ENCODE results near the gene TSPAN4. TPM values are rescaled to one million over a fixed set of nuclear protein-coding genes. Genes with fewer than 3 reads are reported as not detected.

Gene TSPAN4
- total RNA-seq, 4 donors from 2014 or later, result 14.4 to 34.8 (median 21.5) TPM

GRCh38 chr11:836700-837099 lies 6.0 kb upstream of the TSPAN4 start:
- intact Hi-C loops (cut with DNase I; ENCODE audit: low total_unique reads), result no loop called here
- DNase-seq (no peak), ATAC-seq (no peak)
- TF ChIP-seq POLR2A (IDR thresholded peaks at IDR 0.05), result no peak
- no peak for TF ChIP-seq CTCF (IDR thresholded peaks at IDR 0.05 in 4 of 5, conservative IDR thresholded peaks at IDR 0.05 in 1 of 5)
- Histone ChIP-seq H3K36me3 (peaks cover 0 to 45% of the 10 kb centered on the region in 2 donors), H3K4me3 (no peak overlapping the region), H3K9me3 (no peaks in the 10 kb centered on the region), H3K27me3 (no peaks in the 10 kb centered on the region), H3K27ac (peak overlapping the region in 3 of 4 donors; percentile 3 to 97 (median 92)), H3K4me1 (peaks cover 33 to 43% of the 10 kb centered on the region in 2 donors)
- in situ Hi-C loops (cut with MboI; ENCODE audit: low sequenced_read_pairs in 4 of 4), result no loop called here

GRCh38 chr11:837189-837989 lies 5.3 kb upstream of the TSPAN4 start:
- intact Hi-C loops (cut with DNase I; ENCODE audit: low total_unique reads), result no loop called here
- in situ Hi-C loops (cut with MboI; ENCODE audit: low sequenced_read_pairs in 4 of 4), result no loop called here
- H3K9me3 ChIP-seq, result no peaks in the 10 kb centered on the region
- H3K36me3 ChIP-seq, result peaks cover 0 to 45% of the 10 kb centered on the region in 2 donors
- H3K27ac ChIP-seq, result peak overlapping the region in 3 of 4 donors; percentile 3 to 97 (median 92)
- H3K4me1 ChIP-seq, result peaks cover 34 to 42% of the 10 kb centered on the region in 2 donors
- TF ChIP-seq CTCF (IDR thresholded peaks at IDR 0.05 in 4 of 5, conservative IDR thresholded peaks at IDR 0.05 in 1 of 5) (no peak), POLR2A (IDR thresholded peaks at IDR 0.05) (no peak)
- H3K27me3 ChIP-seq, result no peaks in the 10 kb centered on the region
- H3K4me3 ChIP-seq, result no peak overlapping the region
- DNase-seq (no peak), ATAC-seq (no peak)

- H3K36me3 ChIP-seq, result peaks cover 0 to 45% of the 10 kb centered on the region in 2 donors
- peaks cover 34 to 40% of the 10 kb centered on the region in 2 donors for H3K4me1 ChIP-seq
- no peaks in the 10 kb centered on the region for H3K27me3 ChIP-seq
- TF ChIP-seq CTCF (IDR thresholded peaks at IDR 0.05 in 4 of 5, conservative IDR thresholded peaks at IDR 0.05 in 1 of 5) (no peak), POLR2A (IDR thresholded peaks at IDR 0.05) (no peak)
- H3K27ac ChIP-seq, result peak overlapping the region in 1 of 4 donors; percentile 97
- DNase-seq (no peak), ATAC-seq (no peak)
- no peaks in the 10 kb centered on the region for H3K9me3 ChIP-seq
- in situ Hi-C loops (cut with MboI; ENCODE audit: low sequenced_read_pairs in 4 of 4) (no loop called here), intact Hi-C loops (cut with DNase I; ENCODE audit: low total_unique reads) (no loop called here)
- no peak overlapping the region for H3K4me3 ChIP-seq
Observed at GRCh38 chr11:837990-838307, 4.7 kb upstream of the TSPAN4 start.

- no peak for ATAC-seq
- Histone ChIP-seq H3K4me1 (peaks cover 31 to 41% of the 10 kb centered on the region in 2 donors), H3K9me3 (no peaks in the 10 kb centered on the region), H3K4me3 (no peak overlapping the region), H3K27ac (peak overlapping the region in 2 of 4 donors; percentile 24 to 97), H3K27me3 (no peaks in the 10 kb centered on the region), H3K36me3 (peaks cover 0 to 45% of the 10 kb centered on the region in 2 donors)
- in situ Hi-C loops (cut with MboI; ENCODE audit: low sequenced_read_pairs in 4 of 4) (no loop called here), intact Hi-C loops (cut with DNase I; ENCODE audit: low total_unique reads) (no loop called here)
- DNase-seq, result no peak
- TF ChIP-seq POLR2A (IDR thresholded peaks at IDR 0.05) (no peak), CTCF (IDR thresholded peaks at IDR 0.05 in 4 of 5, conservative IDR thresholded peaks at IDR 0.05 in 1 of 5) (no peak)
Observed at GRCh38 chr11:838441-839279, 4.0 kb upstream of the TSPAN4 start.

All from gastrocnemius medialis (tissue), 4 donors.